ENCODE results near the gene OR5J2.
"Not testable (repeated sequence)": the region's sequence is repeated elsewhere in the genome, so short reads cannot be mapped to it uniquely, and the experiment has no call there.

Gene OR5J2

GRCh38 chr11:56172256-56172830, 4.1 kb upstream of the OR5J2 start:
- DNase-seq (ENCODE audit: low read depth), result no peak
- no peak overlapping the region for H3K4me3 ChIP-seq (ENCODE audit: low read length)
- no peak for TF ChIP-seq CTCF (conservative IDR thresholded peaks at IDR 0.05; ENCODE audit: low read depth, low read length)

- no peak overlapping the region for H3K4me3 ChIP-seq (ENCODE audit: low read length)
- no peak for TF ChIP-seq CTCF (conservative IDR thresholded peaks at IDR 0.05; ENCODE audit: low read depth, low read length)
- DNase-seq (ENCODE audit: low read depth), result no peak
Observed at GRCh38 chr11:56183459-56183858, 7.0 kb downstream of the OR5J2 start.

- H3K4me3 ChIP-seq (ENCODE audit: low read length), result no peak overlapping the region
- DNase-seq (ENCODE audit: low read depth), result no peak
- TF ChIP-seq CTCF (conservative IDR thresholded peaks at IDR 0.05; ENCODE audit: low read depth, low read length), result no peak
Observed at GRCh38 chr11:56188602-56189001, 12.2 kb downstream of the OR5J2 start.

- no peak for TF ChIP-seq CTCF (conservative IDR thresholded peaks at IDR 0.05; ENCODE audit: low read depth, low read length)
Observed at GRCh38 chr11:56196705-56197104, 20.3 kb downstream of the OR5J2 start.

GRCh38 chr11:56197367-56197766, 20.9 kb downstream of the OR5J2 start:
- DNase-seq (ENCODE audit: low read depth), result no peak
- no peak for TF ChIP-seq CTCF (conservative IDR thresholded peaks at IDR 0.05; ENCODE audit: low read depth, low read length)
- no peak overlapping the region for H3K4me3 ChIP-seq (ENCODE audit: low read length)

More at GRCh38 chr11:56196705-56197104, 20.3 kb downstream of the OR5J2 start:
- no peak for DNase-seq (ENCODE audit: low read depth)
- H3K4me3 ChIP-seq (ENCODE audit: low read length), result no peak overlapping the region

- no peak overlapping the region for H3K4me3 ChIP-seq (ENCODE audit: low read length)
- DNase-seq (ENCODE audit: low read depth), result no peak
- no peak for TF ChIP-seq CTCF (conservative IDR thresholded peaks at IDR 0.05; ENCODE audit: low read depth, low read length)
Observed at GRCh38 chr11:56207790-56208189, 31.4 kb downstream of the OR5J2 start.

- TF ChIP-seq CTCF (conservative IDR thresholded peaks at IDR 0.05; ENCODE audit: low read depth, low read length), result no peak
- H3K4me3 ChIP-seq (ENCODE audit: low read length), result no peak overlapping the region
- no peak for DNase-seq (ENCODE audit: low read depth)
Observed at GRCh38 chr11:56214537-56214936, 38.1 kb downstream of the OR5J2 start.

GRCh38 chr11:56219735-56220134, 43.3 kb downstream of the OR5J2 start:
- H3K4me3 ChIP-seq (ENCODE audit: low read length); DNase-seq (ENCODE audit: low read depth): not testable (repeated sequence)

Data from retinal pigment epithelial cell (primary cell).